HEK293 (cell line): Measurements from ENCODE around the gene MANF.

Experiments
- CTCF ChIP-seq: fragments of 450-650 bp; formaldehyde crosslinking; IDR thresholded peaks from 2 replicates; pipeline ENCODE4 v1.5.1; 2016; ENCODE audit warnings: missing biosample characterization, missing genetic modification characterization
- OSR2 ChIP-seq: fragments of 450-650 bp; formaldehyde crosslinking; IDR thresholded peaks from 2 replicates; pipeline ENCODE4 v1.5.1; 2016; ENCODE audit warnings: missing biosample characterization, missing genetic modification characterization
- SETDB1 ChIP-seq: IDR thresholded peaks from one replicate; pipeline ENCODE4 v1.6.1; 2017; ENCODE audit warnings: mild to moderate bottlenecking, low read length, moderate library complexity, mixed read lengths; ENCODE audit not compliant: insufficient read length
- ZBTB21 ChIP-seq: fragments of 450-650 bp; formaldehyde crosslinking; IDR thresholded peaks from 2 replicates; pipeline ENCODE4 v1.5.1; 2017; ENCODE audit warnings: missing biosample characterization, missing genetic modification characterization
- ZBTB26 ChIP-seq: fragments of 450-650 bp; formaldehyde crosslinking; optimal IDR thresholded peaks from 2 replicates; pipeline ENCODE3; 2016; ENCODE audit warnings: missing biosample characterization, mild to moderate bottlenecking, missing genetic modification characterization
- ZBTB8A ChIP-seq: fragments of 450-650 bp; formaldehyde crosslinking; IDR thresholded peaks from 2 replicates; pipeline ENCODE4 v1.5.1; 2016; ENCODE audit warnings: missing biosample characterization, missing genetic modification characterization
- ZNF548 ChIP-seq: fragments of 450-650 bp; formaldehyde crosslinking; IDR thresholded peaks from 2 replicates; pipeline ENCODE4 v1.5.1; 2016; ENCODE audit warnings: missing biosample characterization, missing genetic modification characterization
- ZSCAN18 ChIP-seq: fragments of 450-650 bp; formaldehyde crosslinking; IDR thresholded peaks from 2 replicates; pipeline ENCODE4 v1.5.1; 2016; ENCODE audit warnings: missing biosample characterization, missing genetic modification characterization

- TF ChIP-seq ZBTB8A (tag by site-specific recombination) (no peak), CTCF (tag by site-specific recombination) (peak; percentile 72; the same call in 1 of the 2 replicates), SETDB1 (no peak), ZBTB21 (tag by site-specific recombination) (no peak), ZBTB26 (tag by site-specific recombination) (peak; percentile 11), ZSCAN18 (no peak), ZNF548 (no peak), OSR2 (tag by site-specific recombination) (no peak)
Observed at GRCh38 chr3:51389423-51390183, 4.5 kb downstream of the MANF start.
